ENCODE measurements around the gene LCK. TPM values are rescaled to one million over a fixed set of nuclear protein-coding genes. Genes with fewer than 3 reads are reported as not detected.

Gene LCK
- total and polyA plus RNA-seq, 2 of the 8 experiments (the other 6 are each of a cell fraction or from before 2014, with no cell fraction given): 75.3 to 122 TPM

GRCh38 chr1:32291708-32292538 is 40.9 kb downstream of the LCK start, which contains the start of gene HDAC1:
TSS of gene HDAC1 (plus strand) at chr1:32292083. CDS start at chr1:32292170, 87 bp downstream.
- Histone ChIP-seq H3K18ac (ENCODE audit: extremely low read depth, low read length) (peak within 1 kb of the TSS; percentile 89), H3K23ac (ENCODE audit: insufficient read length) (no peak within 1 kb of the TSS), H4K8ac (ENCODE audit: extremely low read depth, insufficient read depth, low read length) (peak within 1 kb of the TSS; percentile 81; the same call in 1 of the 2 replicates), H2BK15ac (ENCODE audit: low read length) (peak within 1 kb of the TSS; percentile 97; the same call in 1 of the 2 replicates), H3K79me2 (ENCODE audit: control insufficient read depth in 1 of 2, insufficient read depth in 2 of 2, low read length in 2 of 2) (peaks cover 4 to 43% of the 10 kb centered on the region in 2 experiments), H3K27me3 (replicated peaks in 1 of 4; ENCODE audit: control insufficient read depth in 3 of 4, extremely low read depth in 1 of 4, insufficient read depth in 3 of 4, low read length in 3 of 4) (no peaks in the 10 kb centered on the region), H4K91ac (replicated peaks; ENCODE audit: insufficient read length, low read length) (peak within 1 kb of the TSS; percentile 72), H2BK20ac (ENCODE audit: low read length) (no peak within 1 kb of the TSS), H3K36me3 (ENCODE audit: control insufficient read depth in 2 of 4, insufficient read depth in 4 of 4, low read length in 3 of 4) (no peaks in the 10 kb centered on the region; a peak in 1 of 8 replicates), H2BK12ac (ENCODE audit: low read depth, low read length) (peak within 1 kb of the TSS; percentile 68), H2AK5ac (ENCODE audit: low read depth, low read length) (peak within 1 kb of the TSS; percentile 86; the same call in 1 of the 2 replicates), H3K27ac (ENCODE audit: low read depth, low read length) (no peak within 1 kb of the TSS), H2BK120ac (replicated peaks; ENCODE audit: low read depth, low read length) (no peak within 1 kb of the TSS), H4K5ac (ENCODE audit: insufficient read length, low read depth, low read length) (peak within 1 kb of the TSS; percentile 61), H3K79me1 (ENCODE audit: low read depth, low read length) (peaks cover 6% of the 10 kb centered on the region), H3K9ac (replicated peaks in 1 of 4; ENCODE audit: extremely low read depth in 1 of 4, low read depth in 3 of 4, low read length in 3 of 4) (peak within 1 kb of the TSS in 3 of 4 experiments; percentile 67 to 72 (median 67); a peak in 6 of 7 replicates), H3K56ac (replicated peaks; ENCODE audit: insufficient read length, low read depth, low read length) (peak within 1 kb of the TSS; percentile 47), H3K4ac (replicated peaks; ENCODE audit: insufficient read length, low read depth, low read length) (no peak within 1 kb of the TSS), H3K23me2 (ENCODE audit: low read depth, low read length) (peaks cover 3% of the 10 kb centered on the region), H3K14ac (ENCODE audit: insufficient read length) (no peak within 1 kb of the TSS), H3K4me1 (replicated peaks in 1 of 4; ENCODE audit: control insufficient read depth in 3 of 4, insufficient read depth in 4 of 4, low read length in 3 of 4) (peaks cover 0 to 5% (median 4%) of the 10 kb centered on the region in 4 experiments), H4K20me1 (replicated peaks in 1 of 2; ENCODE audit: control insufficient read depth in 1 of 2, insufficient read depth in 2 of 2, low read length in 2 of 2) (peaks cover 0 to 5% of the 10 kb centered on the region in 2 experiments), H3K4me2 (ENCODE audit: insufficient read depth in 1 of 2, low read depth in 2 of 2, low read length in 2 of 2) (peak within 1 kb of the TSS; percentile 72 to 90), H2BK5ac (ENCODE audit: low read depth, low read length) (peak within 1 kb of the TSS; percentile 69), H3K4me3 (ENCODE audit: extremely low read depth in 1 of 4, insufficient read depth in 2 of 4, low read depth in 3 of 4, low read length in 4 of 4) (peak within 1 kb of the TSS; percentile 77 to 98 (median 96)), H3K9me3 (ENCODE audit: insufficient read depth in 2 of 2, low read depth in 1 of 2, low read length in 1 of 2) (no peaks in the 10 kb centered on the region), H2AFZ (ENCODE audit: low read length) (peak within 1 kb of the TSS; percentile 54; the same call in 1 of the 2 replicates)
- DNase-seq (ENCODE audit: low read depth in 1 of 2, low spot score in 2 of 2) (peak; percentile 84 to 93), FAIRE-seq (no peak)
- WGBS, 2 experiments (ENCODE audit: extremely low coverage in 1 of 2, insufficient coverage in 1 of 2, insufficient read length in 1 of 2, insufficient replicate concordance in 2 of 2, low coverage in 1 of 2, low lambda C conversion rate in 2 of 2, missing lambda C conversion rate in 1 of 2): 7% methylated on average over 41 of the region's 67 CpGs; no CpG with 5 or more reads in 1 of the 2 experiments
- ChIA-PET CTCF (ENCODE audit: partially characterized antibody) (interaction anchor here (1.3 to 6.0 kb wide), 5 partner anchors 13 to 76 kb away, joined by 3 to 34 read pairs (median 4); partner anchors contain the start of genes FAM167B and LCK), POLR2A (ENCODE audit: partially characterized antibody) (interaction anchor here (0.7 to 3.2 kb wide), 26 partner anchors 9 to 184 kb away, joined by 3 to 16 read pairs (median 4); partner anchors contain the start of genes BSDC1, CCDC28B, KPNA6 and MARCKSL1)
- no peak for TF ChIP-seq MAFK (IDR thresholded peaks at IDR 0.05; ENCODE audit: low read depth, low read length)
- peak; percentile 75 for TF ChIP-seq ASH2L (IDR thresholded peaks at IDR 0.05; ENCODE audit: low read length)
- TF ChIP-seq ZNF274 (IDR thresholded peaks at IDR 0.05; ENCODE audit: borderline replicate concordance, extremely low read depth, low read length): no peak
- TF ChIP-seq RBBP5 (IDR thresholded peaks at IDR 0.05; ENCODE audit: borderline replicate concordance, low read depth, low read length): peak; percentile 91; the same call in 1 of the 2 replicates
- TF ChIP-seq SP4 (IDR thresholded peaks at IDR 0.05; ENCODE audit: low read length): peak; percentile 74
- TF ChIP-seq TCF12 (IDR thresholded peaks at IDR 0.05; ENCODE audit: low read depth, low read length): no peak
- 0 out of 2 replicates have a peak, but pooled peaks have one; percentile 9 for TF ChIP-seq BACH1 (IDR thresholded peaks at IDR 0.05; ENCODE audit: low read length)
- no peak for TF ChIP-seq RFX5 (IDR thresholded peaks at IDR 0.05; ENCODE audit: borderline replicate concordance, low read depth, low read length)
- TF ChIP-seq SP1 (IDR thresholded peaks at IDR 0.05; ENCODE audit: low read depth, low read length): 0 out of 2 replicates have a peak, but pooled peaks have one; percentile 32
- TF ChIP-seq CHD1 (IDR thresholded peaks at IDR 0.05; ENCODE audit: low read depth, low read length): no peak; the same call in 1 of the 2 replicates
- TF ChIP-seq CHD2 (IDR thresholded peaks at IDR 0.05; ENCODE audit: low read length): peak; percentile 12; the same call in 1 of the 2 replicates
- 0 out of 2 replicates have a peak, but pooled peaks have one; percentile 20 for TF ChIP-seq MAX (IDR thresholded peaks at IDR 0.05)
